Measurements from ENCODE around the gene MICA.

Gene MICA

DNA sequence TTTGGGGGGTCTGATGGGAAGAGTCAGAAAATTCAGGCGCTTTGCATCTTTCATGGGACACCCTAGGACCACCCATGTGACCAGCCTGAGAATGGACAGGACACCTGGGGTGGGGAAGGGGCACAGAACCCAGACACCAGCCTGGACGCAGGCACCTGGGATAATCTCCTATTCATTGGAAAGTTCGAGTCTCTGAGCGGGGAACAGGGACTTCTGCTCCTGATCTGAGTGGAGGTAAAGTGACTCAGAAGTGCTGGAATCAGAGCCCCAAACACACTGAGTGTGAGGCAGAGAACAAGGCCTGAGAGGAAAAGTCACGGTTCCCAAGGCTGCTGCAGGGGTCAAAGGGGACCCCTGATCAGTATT, 47.8 kb upstream of the MICA start (continued):
- TF ChIP-seq, protein P1, sequence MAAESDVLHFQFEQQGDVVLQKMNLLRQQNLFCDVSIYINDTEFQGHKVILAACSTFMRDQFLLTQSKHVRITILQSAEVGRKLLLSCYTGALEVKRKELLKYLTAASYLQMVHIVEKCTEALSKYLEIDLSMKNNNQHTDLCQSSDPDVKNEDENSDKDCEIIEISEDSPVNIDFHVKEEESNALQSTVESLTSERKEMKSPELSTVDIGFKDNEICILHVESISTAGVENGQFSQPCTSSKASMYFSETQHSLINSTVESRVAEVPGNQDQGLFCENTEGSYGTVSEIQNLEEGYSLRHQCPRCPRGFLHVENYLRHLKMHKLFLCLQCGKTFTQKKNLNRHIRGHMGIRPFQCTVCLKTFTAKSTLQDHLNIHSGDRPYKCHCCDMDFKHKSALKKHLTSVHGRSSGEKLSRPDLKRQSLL (tag by site-specific recombination; IDR thresholded peaks at IDR 0.05), result no peak

DNA sequence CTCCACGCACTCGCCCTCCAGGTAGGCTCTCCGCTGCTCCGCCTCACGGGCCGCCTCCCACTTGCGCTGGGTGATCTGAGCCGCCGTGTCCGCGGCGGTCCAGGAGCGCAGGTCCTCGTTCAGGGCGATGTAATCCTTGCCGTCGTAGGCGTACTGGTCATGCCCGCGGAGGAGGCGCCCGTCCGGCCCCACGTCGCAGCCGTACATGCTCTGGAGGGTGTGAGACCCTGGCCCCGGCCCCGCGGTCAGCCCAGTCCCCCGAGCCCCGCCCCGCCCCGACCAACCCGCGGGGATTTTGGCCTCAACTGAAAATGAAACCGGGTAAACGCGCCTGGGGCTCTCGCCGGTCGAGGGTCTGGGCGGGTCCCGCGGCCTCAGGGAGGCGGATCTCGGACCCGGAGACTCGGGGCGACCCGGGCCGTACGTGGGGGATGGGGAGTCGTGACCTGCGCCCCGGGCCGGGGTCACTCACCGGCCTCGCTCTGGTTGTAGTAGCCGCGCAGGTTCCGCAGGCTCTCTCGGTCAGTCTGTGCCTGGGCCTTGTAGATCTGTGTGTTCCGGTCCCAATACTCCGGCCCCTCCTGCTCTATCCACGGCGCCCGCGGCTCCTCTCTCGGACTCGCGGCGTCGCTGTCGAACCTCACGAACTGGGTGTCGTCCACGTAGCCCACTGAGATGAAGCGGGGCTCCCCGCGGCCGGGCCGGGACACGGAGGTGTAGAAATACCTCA, 47.0 kb upstream of the MICA start:
- ChIA-PET POLR2A (no interaction called here), CTCF (no interaction called here)
- H3K36me3 ChIP-seq (ENCODE audit: control insufficient read depth in 2 of 2, insufficient read depth in 1 of 2, low read length in 2 of 2), result peaks cover 0 to 22% of the 10 kb centered on the region in 2 experiments; a peak in 1 of 3 replicates
- H3K4me1 ChIP-seq (ENCODE audit: control insufficient read depth, insufficient read depth, low read length), result no peaks in the 10 kb centered on the region
- no peak for TF ChIP-seq ZNF791 (tag by site-specific recombination; IDR thresholded peaks at IDR 0.05)
- no peak for TF ChIP-seq ZNF133 (tag by site-specific recombination; IDR thresholded peaks at IDR 0.05)
- no peak for TF ChIP-seq ZNF785 (tag by site-specific recombination; IDR thresholded peaks at IDR 0.05)
- TF ChIP-seq ZNF514 (tag by site-specific recombination; IDR thresholded peaks at IDR 0.05), result no peak
- 0 out of 2 replicates have a peak, but pooled peaks have one; percentile 26 for TF ChIP-seq ZNF843 (tag by site-specific recombination; IDR thresholded peaks at IDR 0.05)
- TF ChIP-seq ZNF777 (tag by site-specific recombination; IDR thresholded peaks at IDR 0.05; ENCODE audit: borderline replicate concordance), result peak; percentile 60; the same call in 1 of the 2 replicates
- no peak for TF ChIP-seq TCF7L2 (IDR thresholded peaks at IDR 0.05; ENCODE audit: borderline replicate concordance, low read depth, low read length)
- no peak for TF ChIP-seq ZNF2 (tag by site-specific recombination; IDR thresholded peaks at IDR 0.05)
- TF ChIP-seq, protein P2, sequence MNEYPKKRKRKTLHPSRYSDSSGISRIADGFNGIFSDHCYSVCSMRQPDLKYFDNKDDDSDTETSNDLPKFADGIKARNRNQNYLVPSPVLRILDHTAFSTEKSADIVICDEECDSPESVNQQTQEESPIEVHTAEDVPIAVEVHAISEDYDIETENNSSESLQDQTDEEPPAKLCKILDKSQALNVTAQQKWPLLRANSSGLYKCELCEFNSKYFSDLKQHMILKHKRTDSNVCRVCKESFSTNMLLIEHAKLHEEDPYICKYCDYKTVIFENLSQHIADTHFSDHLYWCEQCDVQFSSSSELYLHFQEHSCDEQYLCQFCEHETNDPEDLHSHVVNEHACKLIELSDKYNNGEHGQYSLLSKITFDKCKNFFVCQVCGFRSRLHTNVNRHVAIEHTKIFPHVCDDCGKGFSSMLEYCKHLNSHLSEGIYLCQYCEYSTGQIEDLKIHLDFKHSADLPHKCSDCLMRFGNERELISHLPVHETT (tag by site-specific recombination; IDR thresholded peaks at IDR 0.05), result no peak
- TF ChIP-seq, protein P3, sequence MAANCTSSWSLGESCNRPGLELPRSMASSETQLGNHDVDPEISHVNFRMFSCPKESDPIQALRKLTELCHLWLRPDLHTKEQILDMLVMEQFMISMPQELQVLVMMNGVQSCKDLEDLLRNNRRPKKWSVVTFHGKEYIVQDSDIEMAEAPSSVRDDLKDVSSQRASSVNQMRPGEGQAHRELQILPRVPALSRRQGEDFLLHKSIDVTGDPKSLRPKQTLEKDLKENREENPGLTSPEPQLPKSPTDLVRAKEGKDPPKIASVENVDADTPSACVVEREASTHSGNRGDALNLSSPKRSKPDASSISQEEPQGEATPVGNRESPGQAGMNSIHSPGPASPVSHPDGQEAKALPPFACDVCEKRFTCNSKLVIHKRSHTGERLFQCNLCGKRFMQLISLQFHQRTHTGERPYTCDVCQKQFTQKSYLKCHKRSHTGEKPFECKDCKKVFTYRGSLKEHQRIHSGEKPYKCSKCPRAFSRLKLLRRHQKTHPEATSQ (tag by site-specific recombination; IDR thresholded peaks at IDR 0.05), result no peak
- TF ChIP-seq, protein P4, sequence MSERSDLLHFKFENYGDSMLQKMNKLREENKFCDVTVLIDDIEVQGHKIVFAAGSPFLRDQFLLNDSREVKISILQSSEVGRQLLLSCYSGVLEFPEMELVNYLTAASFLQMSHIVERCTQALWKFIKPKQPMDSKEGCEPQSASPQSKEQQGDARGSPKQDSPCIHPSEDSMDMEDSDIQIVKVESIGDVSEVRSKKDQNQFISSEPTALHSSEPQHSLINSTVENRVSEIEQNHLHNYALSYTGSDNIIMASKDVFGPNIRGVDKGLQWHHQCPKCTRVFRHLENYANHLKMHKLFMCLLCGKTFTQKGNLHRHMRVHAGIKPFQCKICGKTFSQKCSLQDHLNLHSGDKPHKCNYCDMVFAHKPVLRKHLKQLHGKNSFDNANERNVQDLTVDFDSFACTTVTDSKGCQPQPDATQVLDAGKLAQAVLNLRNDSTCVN (tag by site-specific recombination; optimal IDR thresholded peaks at IDR 0.05), result peak; percentile 23
- TF ChIP-seq, protein P5, sequence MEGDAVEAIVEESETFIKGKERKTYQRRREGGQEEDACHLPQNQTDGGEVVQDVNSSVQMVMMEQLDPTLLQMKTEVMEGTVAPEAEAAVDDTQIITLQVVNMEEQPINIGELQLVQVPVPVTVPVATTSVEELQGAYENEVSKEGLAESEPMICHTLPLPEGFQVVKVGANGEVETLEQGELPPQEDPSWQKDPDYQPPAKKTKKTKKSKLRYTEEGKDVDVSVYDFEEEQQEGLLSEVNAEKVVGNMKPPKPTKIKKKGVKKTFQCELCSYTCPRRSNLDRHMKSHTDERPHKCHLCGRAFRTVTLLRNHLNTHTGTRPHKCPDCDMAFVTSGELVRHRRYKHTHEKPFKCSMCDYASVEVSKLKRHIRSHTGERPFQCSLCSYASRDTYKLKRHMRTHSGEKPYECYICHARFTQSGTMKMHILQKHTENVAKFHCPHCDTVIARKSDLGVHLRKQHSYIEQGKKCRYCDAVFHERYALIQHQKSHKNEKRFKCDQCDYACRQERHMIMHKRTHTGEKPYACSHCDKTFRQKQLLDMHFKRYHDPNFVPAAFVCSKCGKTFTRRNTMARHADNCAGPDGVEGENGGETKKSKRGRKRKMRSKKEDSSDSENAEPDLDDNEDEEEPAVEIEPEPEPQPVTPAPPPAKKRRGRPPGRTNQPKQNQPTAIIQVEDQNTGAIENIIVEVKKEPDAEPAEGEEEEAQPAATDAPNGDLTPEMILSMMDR (tag by site-specific recombination; IDR thresholded peaks at IDR 0.05), result peak; percentile 58
- TF ChIP-seq ZNF155 (tag by site-specific recombination; IDR thresholded peaks at IDR 0.05), result no peak
- TF ChIP-seq ZNF558 (tag by site-specific recombination; IDR thresholded peaks at IDR 0.05), result no peak
- no peak for TF ChIP-seq ZNF600 (tag by site-specific recombination; IDR thresholded peaks at IDR 0.05)
- TF ChIP-seq ZNF549 (tag by site-specific recombination; IDR thresholded peaks at IDR 0.05), result no peak
- no peak for TF ChIP-seq MEIS1 (CRISPR knock-in tag; IDR thresholded peaks at IDR 0.05; ENCODE audit: borderline replicate concordance)
- H3K9me3 ChIP-seq (ENCODE audit: control insufficient read depth, insufficient read depth, low read depth, low read length), result no peaks in the 10 kb centered on the region
- H3K4me3 ChIP-seq (ENCODE audit: low read depth, low read length), result peak overlapping the region; percentile 68
- peak overlapping the region; percentile 29; the same call in 1 of the 2 replicates for H3K27ac ChIP-seq (ENCODE audit: extremely low read depth, low read depth, low read length)
